ENCODE data around the gene LLPH.

Gene LLPH

DNA sequence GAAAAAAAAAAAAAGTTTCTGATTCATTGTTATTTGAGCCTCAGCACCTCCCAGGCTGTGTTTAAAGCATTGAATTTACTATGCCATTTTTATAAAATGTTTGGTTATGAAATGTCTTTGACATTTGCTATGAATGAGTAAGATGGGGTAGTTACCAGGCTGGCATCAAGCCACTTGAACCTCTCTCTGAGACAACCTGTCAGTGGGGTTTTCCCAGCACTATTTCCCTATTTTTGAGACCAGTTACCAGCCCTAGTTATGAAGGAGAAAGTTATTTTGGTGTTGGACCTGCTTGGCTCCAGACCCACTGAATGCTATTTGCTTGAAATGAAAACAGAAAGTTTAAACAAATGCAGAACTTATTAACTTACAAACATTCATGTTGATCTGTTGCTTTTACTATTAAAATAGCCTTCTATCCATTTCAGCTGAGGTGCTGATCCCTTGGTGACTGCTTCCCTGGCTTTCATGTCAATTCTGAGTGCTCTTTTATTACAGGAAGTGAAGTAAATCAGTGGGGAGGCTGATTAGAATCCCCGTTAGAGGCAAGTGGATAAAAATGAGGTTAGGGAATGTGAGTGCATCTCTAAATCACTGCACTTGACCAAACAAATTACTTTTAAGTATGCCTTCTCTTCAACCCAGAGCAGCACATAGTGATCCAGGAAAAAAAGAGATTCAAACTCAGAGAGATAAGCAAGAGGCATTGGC, 37.8 kb downstream of the LLPH start:
- H3K4me2 ChIP-seq (ENCODE audit: low read depth, low read length, poor library complexity, severe bottlenecking), result no peak overlapping the region
- H2AFZ ChIP-seq (ENCODE audit: low read depth, low read length, severe bottlenecking), result no peak overlapping the region
- no peak overlapping the region for H3K27ac ChIP-seq (ENCODE audit: low read depth, low read length)

GRCh38 chr12:66090157-66090556, 40.4 kb downstream of the LLPH start:
- Histone ChIP-seq H3K9ac (ENCODE audit: low read length) (no peak overlapping the region), H2AFZ (ENCODE audit: low read depth, low read length, severe bottlenecking) (no peak overlapping the region), H3K4me2 (ENCODE audit: low read depth, low read length, poor library complexity, severe bottlenecking) (no peak overlapping the region), H4K20me1 (ENCODE audit: low read depth, low read length) (no peaks in the 10 kb centered on the region), H3F3A (ENCODE audit: insufficient read depth) (no peaks in the 10 kb centered on the region), H3K4me3 (ENCODE audit: insufficient read depth, low read length, poor library complexity, severe bottlenecking) (no peak overlapping the region), H3K9me3 (ENCODE audit: insufficient read depth, low read length) (no peaks in the 10 kb centered on the region), H3K27me3 (ENCODE audit: low read length) (no peaks in the 10 kb centered on the region), H3K36me3 (ENCODE audit: low read length) (no peaks in the 10 kb centered on the region), H3K9me2 (replicated peaks; ENCODE audit: insufficient read depth, low read length) (no peaks in the 10 kb centered on the region), H3K27ac (ENCODE audit: low read depth, low read length) (no peak overlapping the region), H3K79me2 (ENCODE audit: insufficient read depth, low read length) (no peaks in the 10 kb centered on the region)
- TF ChIP-seq EZH2phosphoT487 (conservative IDR thresholded peaks at IDR 0.05; ENCODE audit: low read length) (no peak), CTCF (IDR thresholded peaks at IDR 0.05; ENCODE audit: insufficient read depth, low read length, poor library complexity, severe bottlenecking) (no peak)

More for the DNA sequence above, 37.8 kb downstream of the LLPH start:
- H3F3A ChIP-seq (ENCODE audit: insufficient read depth), result no peaks in the 10 kb centered on the region
- no peaks in the 10 kb centered on the region for H3K27me3 ChIP-seq (ENCODE audit: low read length)
- no peaks in the 10 kb centered on the region for H3K36me3 ChIP-seq (ENCODE audit: low read length)
- H3K9me2 ChIP-seq (replicated peaks; ENCODE audit: insufficient read depth, low read length), result no peaks in the 10 kb centered on the region
- H3K9ac ChIP-seq (ENCODE audit: low read length), result no peak overlapping the region
- no peak overlapping the region for H3K4me3 ChIP-seq (ENCODE audit: insufficient read depth, low read length, poor library complexity, severe bottlenecking)
- no peaks in the 10 kb centered on the region for H3K79me2 ChIP-seq (ENCODE audit: insufficient read depth, low read length)
- TF ChIP-seq CTCF (IDR thresholded peaks at IDR 0.05; ENCODE audit: insufficient read depth, low read length, poor library complexity, severe bottlenecking) (no peak), EZH2phosphoT487 (conservative IDR thresholded peaks at IDR 0.05; ENCODE audit: low read length) (no peak)
- no peaks in the 10 kb centered on the region for H3K9me3 ChIP-seq (ENCODE audit: insufficient read depth, low read length)
- H4K20me1 ChIP-seq (ENCODE audit: low read depth, low read length), result no peaks in the 10 kb centered on the region

DNA sequence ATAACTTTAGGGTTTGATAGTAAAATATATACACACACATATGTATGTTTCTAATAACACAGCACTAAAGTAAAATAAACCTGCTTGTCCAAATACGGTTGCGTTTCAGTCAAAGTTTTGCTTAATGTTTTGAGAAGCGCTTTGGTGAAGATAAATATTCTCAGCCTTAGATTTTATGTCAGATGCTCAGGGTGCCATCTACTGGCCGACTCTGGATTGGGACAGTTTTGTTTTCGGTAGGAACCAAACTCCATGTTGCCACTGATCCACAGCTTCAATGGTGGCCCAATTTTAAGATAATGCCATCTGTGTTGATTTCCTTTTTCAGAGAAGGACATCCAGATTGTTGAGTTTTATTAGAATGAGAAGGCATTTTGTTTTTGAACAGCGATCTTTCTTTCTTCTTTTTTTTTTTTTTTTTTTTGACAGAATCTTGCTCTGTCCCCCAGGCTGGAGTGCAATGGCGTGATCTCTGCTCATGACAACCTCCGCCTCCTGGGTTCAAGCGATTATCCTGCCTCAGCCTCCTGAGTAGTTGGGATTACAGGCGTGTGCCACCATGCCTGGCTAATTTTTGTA, 43.1 kb downstream of the LLPH start:
- Histone ChIP-seq H3K4me3 (ENCODE audit: insufficient read depth, low read length, poor library complexity, severe bottlenecking) (no peak overlapping the region), H3K4me2 (ENCODE audit: low read depth, low read length, poor library complexity, severe bottlenecking) (no peak overlapping the region)

More for the DNA sequence above, 43.1 kb downstream of the LLPH start:
- Histone ChIP-seq H3K36me3 (ENCODE audit: low read length) (no peaks in the 10 kb centered on the region), H2AFZ (ENCODE audit: low read depth, low read length, severe bottlenecking) (no peak overlapping the region), H3K27me3 (ENCODE audit: low read length) (no peaks in the 10 kb centered on the region), H3K9ac (ENCODE audit: low read length) (no peak overlapping the region), H3K27ac (ENCODE audit: low read depth, low read length) (no peak overlapping the region), H3F3A (ENCODE audit: insufficient read depth) (no peaks in the 10 kb centered on the region), H4K20me1 (ENCODE audit: low read depth, low read length) (no peaks in the 10 kb centered on the region), H3K79me2 (ENCODE audit: insufficient read depth, low read length) (no peaks in the 10 kb centered on the region), H3K9me2 (replicated peaks; ENCODE audit: insufficient read depth, low read length) (no peaks in the 10 kb centered on the region), H3K9me3 (ENCODE audit: insufficient read depth, low read length) (no peaks in the 10 kb centered on the region)
- peak; percentile 66 for TF ChIP-seq CTCF (IDR thresholded peaks at IDR 0.05; ENCODE audit: insufficient read depth, low read length, poor library complexity, severe bottlenecking)
- no peak for TF ChIP-seq EZH2phosphoT487 (conservative IDR thresholded peaks at IDR 0.05; ENCODE audit: low read length)

Data from SU-DHL-6 (cell line).